Fibroblast of mammary gland (primary cell): ENCODE data around the gene PROM2.

Experiments
- DNase-seq: peaks from one replicate; pipeline ENCODE4 v3.0.0-alpha.2; 2010; ENCODE audit warnings: low read depth
- H3K4me3 ChIP-seq: 2 replicates; pipeline ENCODE4 v1.5.1; 2011; ENCODE audit warnings: low read depth, mild to moderate bottlenecking, low read length, moderate library complexity; ENCODE audit not compliant: control insufficient read depth
- CTCF ChIP-seq: conservative IDR thresholded peaks from 2 replicates; pipeline ENCODE4 v1.5.1; 2011; ENCODE audit warnings: low read depth, low read length, inconsistent platforms; ENCODE audit not compliant: control insufficient read depth, insufficient read depth

PROM2 gene

GRCh38 chr2:95330794-95331338 is 56.6 kb downstream of the PROM2 start:
- no peak overlapping the region for H3K4me3 ChIP-seq
- no peak for TF ChIP-seq CTCF
- DNase-seq = no peak

- H3K4me3 ChIP-seq = no peak overlapping the region
- TF ChIP-seq CTCF = no peak
- DNase-seq = no peak
These were observed 57.4 kb downstream of the PROM2 start for GRCh38 chr2:95331606-95332005.

GRCh38 chr2:95332036-95332435 is 57.8 kb downstream of the PROM2 start:
- no peak overlapping the region for H3K4me3 ChIP-seq
- no peak for TF ChIP-seq CTCF
- DNase-seq = no peak

- no peak for DNase-seq
- TF ChIP-seq CTCF = no peak
- H3K4me3 ChIP-seq = no peak overlapping the region
These were observed 58.8 kb downstream of the PROM2 start for GRCh38 chr2:95333056-95333455.

- no peak overlapping the region for H3K4me3 ChIP-seq
- TF ChIP-seq CTCF = no peak
- DNase-seq = peak; percentile 95
These were observed 59.7 kb downstream of the PROM2 start for GRCh38 chr2:95333888-95334338.

GRCh38 chr2:95334916-95335641 is 60.8 kb downstream of the PROM2 start:
- H3K4me3 ChIP-seq = no peak overlapping the region
- DNase-seq = peak; percentile 64
- TF ChIP-seq CTCF = no peak
